ENCODE results near the gene OPCML.

GRCh38 chr11:133204158-133204557 lies 328.1 kb downstream of the OPCML start:
- TF ChIP-seq CTCF (IDR thresholded peaks at IDR 0.05) (no peak), ZFX (IDR thresholded peaks at IDR 0.05; ENCODE audit: borderline replicate concordance) (no peak)
